ENCODE measurements around the gene TPCN2.

DNA sequence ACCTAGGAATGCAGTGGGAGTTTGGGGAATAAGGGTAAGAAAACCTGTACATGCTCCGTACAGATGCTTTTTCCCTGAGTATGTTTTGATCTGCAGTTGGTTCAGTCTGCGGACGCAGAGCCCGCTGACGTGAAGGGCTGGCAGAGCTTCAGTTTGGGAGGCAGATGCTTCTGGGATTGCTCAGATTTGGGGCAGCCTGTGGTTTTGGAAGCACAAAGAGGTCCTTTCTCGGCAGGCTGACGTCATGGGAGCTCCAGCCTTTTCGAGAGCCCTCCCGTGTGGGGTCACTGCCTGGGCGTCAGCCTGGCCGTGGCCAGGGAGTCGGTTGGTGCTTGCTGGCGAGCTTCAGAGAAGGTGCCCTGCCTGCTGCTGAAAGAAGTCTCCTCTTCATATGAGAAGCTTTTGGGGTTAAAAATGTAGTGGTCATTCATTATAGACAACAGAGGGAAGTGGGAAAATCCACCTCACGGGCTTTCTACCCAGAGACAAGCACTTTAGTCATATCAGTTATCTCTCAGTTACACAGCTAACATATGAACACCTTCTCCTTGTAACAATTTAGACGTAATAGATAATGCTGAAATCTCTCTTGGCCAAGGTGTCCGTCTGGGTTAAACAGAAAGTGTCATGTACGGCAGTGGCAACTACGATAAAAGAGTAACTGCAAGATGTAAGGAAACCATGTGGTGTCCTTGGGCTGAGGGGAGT, 26.8 kb downstream of the TPCN2 start:
- TF ChIP-seq, protein P1, sequence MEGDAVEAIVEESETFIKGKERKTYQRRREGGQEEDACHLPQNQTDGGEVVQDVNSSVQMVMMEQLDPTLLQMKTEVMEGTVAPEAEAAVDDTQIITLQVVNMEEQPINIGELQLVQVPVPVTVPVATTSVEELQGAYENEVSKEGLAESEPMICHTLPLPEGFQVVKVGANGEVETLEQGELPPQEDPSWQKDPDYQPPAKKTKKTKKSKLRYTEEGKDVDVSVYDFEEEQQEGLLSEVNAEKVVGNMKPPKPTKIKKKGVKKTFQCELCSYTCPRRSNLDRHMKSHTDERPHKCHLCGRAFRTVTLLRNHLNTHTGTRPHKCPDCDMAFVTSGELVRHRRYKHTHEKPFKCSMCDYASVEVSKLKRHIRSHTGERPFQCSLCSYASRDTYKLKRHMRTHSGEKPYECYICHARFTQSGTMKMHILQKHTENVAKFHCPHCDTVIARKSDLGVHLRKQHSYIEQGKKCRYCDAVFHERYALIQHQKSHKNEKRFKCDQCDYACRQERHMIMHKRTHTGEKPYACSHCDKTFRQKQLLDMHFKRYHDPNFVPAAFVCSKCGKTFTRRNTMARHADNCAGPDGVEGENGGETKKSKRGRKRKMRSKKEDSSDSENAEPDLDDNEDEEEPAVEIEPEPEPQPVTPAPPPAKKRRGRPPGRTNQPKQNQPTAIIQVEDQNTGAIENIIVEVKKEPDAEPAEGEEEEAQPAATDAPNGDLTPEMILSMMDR (IDR thresholded peaks at IDR 0.05) = no peak
- no peak for TF ChIP-seq POLR2A (IDR thresholded peaks at IDR 0.05)
